LNCaP clone FGC (cell line): ENCODE measurements around the gene POU4F1.

ENCODE experiments used
- DNase-seq: peaks from one replicate; pipeline ENCODE4 v3.0.0-alpha.2; 2011; ENCODE audit warnings: low read depth
- H3K4me3 ChIP-seq: 2 replicates; pipeline ENCODE4 v1.5.1; 2011; ENCODE audit warnings: mild to moderate bottlenecking, low read depth, low read length, control low read depth
- CTCF ChIP-seq: IDR thresholded peaks from 2 replicates; pipeline ENCODE4 v1.5.1; 2012; ENCODE audit warnings: mild to moderate bottlenecking; ENCODE audit not compliant: control insufficient read depth, insufficient read depth; ENCODE audit errors: extremely low read depth

The POU4F1 gene

GRCh38 chr13:78599645-78600279 lies 3.6 kb downstream of the POU4F1 start:
- no peak overlapping the region for H3K4me3 ChIP-seq
- DNase-seq, result no peak
- TF ChIP-seq CTCF, result no peak

GRCh38 chr13:78598966-78599644 lies 4.2 kb downstream of the POU4F1 start:
- no peak for DNase-seq
- H3K4me3 ChIP-seq, result no peak overlapping the region
- no peak for TF ChIP-seq CTCF

- H3K4me3 ChIP-seq, result no peak overlapping the region
- no peak for TF ChIP-seq CTCF
- no peak for DNase-seq
These were observed 5.1 kb downstream of the POU4F1 start for GRCh38 chr13:78598116-78598781.

GRCh38 chr13:78597602-78597932 lies 5.8 kb downstream of the POU4F1 start:
- DNase-seq, result no peak
- H3K4me3 ChIP-seq, result no peak overlapping the region

GRCh38 chr13:78596736-78597601 lies 6.4 kb downstream of the POU4F1 start:
- TF ChIP-seq CTCF, result no peak
- H3K4me3 ChIP-seq, result no peak overlapping the region
- DNase-seq, result no peak

More at GRCh38 chr13:78597602-78597932, 5.8 kb downstream of the POU4F1 start:
- TF ChIP-seq CTCF, result no peak

GRCh38 chr13:78596399-78596735 lies 7.0 kb downstream of the POU4F1 start:
- TF ChIP-seq CTCF, result no peak
- no peak for DNase-seq
- H3K4me3 ChIP-seq, result no peak overlapping the region
